Activated naive CD8-positive, alpha-beta T cell treated with anti-CD3 and anti-CD28 coated beads, Interleukin-2, amount 50 U/mL, for 16 hours (primary cell): ENCODE measurements around the gene PTPRN2.

Experiments used
- DNase-seq: peaks from one replicate; pipeline ENCODE4 v3.0.0-alpha.2; 2020; ENCODE audit warnings: low read depth, low spot score

Gene PTPRN2

DNA sequence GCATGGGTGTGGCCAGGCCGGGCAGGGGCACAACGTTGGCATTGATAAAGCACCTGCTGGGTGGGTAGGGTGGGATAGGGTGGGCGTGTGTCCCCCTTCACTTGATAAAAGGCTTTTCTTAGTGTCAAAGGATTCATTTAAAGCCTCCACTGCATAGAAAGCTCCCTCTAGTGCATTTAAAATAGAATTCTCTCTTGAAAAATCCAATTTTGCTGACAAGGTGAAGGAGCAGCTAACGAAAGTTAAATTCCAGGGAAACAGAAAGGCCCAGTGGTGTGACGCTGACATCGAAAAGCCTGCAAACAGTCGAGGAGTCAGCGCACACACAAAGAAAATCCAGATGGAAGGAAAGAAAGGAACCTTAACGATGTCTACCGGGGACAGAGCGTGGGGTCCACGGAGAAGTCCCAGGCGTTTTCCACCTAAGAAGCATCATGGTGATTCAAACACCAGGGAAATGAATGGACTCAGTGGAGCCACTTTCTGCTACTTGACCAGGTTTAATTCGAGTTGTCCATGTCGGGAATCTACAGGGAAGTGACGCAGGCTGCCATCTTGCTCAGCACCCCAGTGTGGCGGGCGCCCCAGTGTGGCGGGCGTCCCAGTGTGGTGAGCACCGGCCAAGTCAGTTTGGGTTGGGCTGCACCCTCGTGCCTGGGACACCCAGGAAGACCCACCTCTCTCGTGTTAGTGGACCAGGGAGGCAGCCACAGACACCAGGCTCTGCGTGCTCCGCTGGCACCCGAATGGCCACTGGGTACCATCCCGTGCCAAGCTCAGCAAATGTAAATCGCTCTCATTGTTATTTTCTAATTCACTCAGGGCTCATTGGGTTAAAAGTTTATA, 1033.0 kb downstream of the PTPRN2 start:
- no peak for DNase-seq

- DNase-seq: no peak
Measured at GRCh38 chr7:157553256-157553655, 1034.4 kb downstream of the PTPRN2 start.

GRCh38 chr7:157552295-157552993, 1035.2 kb downstream of the PTPRN2 start:
- DNase-seq: no peak

DNA sequence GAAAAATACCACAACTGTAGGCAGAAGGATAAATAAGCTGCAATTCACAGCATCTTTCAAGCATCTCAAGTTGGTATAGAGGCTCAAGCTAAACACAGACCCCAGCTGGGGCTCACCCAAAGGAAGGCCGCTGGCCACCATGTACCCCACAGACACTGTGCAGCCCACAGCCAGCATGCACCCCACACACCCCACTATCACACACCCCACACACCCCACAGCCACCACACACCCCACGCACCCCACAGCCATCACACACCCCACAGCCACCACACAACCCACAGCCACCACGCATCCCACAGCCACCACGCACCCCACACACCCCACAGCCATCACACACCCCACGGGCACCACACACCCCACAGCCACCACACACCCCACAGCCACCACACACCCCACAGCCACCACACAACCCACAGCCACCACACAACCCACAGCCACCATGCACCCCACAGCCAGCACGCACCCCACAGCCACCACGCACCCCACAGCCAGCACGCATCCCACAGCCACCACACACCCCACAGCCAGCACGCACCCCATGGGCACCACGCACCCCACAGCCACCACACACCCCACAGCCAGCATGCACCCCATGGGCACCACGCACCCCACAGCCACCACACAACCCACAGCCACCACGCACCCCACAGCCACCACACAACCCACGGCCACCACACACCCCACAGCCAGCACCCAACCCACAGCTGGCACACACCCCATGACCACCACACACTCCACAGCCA, 1036.1 kb downstream of the PTPRN2 start:
- DNase-seq: no peak

GRCh38 chr7:157550300-157551275, 1037.0 kb downstream of the PTPRN2 start:
- no peak for DNase-seq

DNA sequence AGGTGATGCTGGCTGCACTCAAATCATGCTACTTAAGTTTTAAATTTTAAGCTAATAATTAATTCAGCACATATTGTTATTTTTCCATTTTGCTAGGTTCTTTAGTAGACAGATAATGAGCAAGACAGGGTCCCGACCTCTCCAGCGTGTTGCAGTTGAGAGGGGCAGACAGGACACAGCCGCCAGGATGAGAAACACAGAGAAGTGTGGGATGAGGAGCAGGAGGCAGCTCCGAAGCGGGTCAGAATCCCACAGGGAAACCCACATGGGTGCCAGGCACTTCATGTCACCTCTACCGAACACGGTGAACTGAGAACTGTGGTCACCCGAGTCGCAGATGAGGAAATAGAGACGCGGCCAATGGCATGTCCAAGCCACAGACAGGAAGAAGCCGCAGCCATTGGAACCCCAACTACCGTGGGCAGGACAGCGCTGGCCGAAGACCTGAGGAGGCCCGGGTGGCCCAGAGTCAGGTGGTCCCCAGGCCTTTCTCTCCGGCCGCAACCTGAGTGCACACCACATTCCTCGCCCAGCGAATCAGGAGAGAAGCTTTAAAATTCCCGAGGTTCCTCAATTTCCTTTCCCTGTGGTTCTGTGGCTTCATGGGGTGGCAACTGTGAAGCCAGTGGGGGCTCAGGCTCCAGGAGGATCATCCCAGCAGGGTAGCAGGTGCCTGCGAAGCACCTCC, 1037.9 kb downstream of the PTPRN2 start:
- DNase-seq: no peak

DNA sequence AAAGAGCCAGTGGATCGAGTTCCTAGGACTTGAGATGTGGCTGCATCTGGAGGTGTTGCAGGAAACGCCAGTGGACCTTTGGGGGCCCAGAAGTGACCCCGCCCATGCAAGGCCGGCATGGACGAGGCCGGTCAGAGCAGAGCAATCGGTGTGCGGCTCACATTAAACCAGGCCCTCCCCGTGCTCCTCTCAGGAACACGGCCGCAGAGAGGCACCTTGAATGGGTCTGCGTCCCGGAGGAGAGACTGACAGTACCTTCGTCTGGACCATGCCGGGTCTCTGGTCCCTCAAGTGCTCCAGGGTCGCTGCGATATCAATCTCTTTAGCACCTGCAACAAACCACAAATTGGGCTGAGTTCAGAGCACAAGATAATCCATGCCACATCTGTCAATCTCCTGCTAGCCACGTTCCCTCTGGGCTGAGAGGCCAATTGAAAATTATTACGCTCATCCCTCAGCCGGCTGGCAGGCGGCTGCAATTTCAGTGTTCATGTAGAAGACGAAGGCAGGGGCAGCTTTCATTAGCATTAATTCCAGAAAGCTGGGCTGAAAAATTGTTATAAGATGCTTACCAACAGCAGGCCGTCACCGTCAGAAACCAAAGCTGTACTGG, 1038.8 kb downstream of the PTPRN2 start:
- DNase-seq: no peak

DNA sequence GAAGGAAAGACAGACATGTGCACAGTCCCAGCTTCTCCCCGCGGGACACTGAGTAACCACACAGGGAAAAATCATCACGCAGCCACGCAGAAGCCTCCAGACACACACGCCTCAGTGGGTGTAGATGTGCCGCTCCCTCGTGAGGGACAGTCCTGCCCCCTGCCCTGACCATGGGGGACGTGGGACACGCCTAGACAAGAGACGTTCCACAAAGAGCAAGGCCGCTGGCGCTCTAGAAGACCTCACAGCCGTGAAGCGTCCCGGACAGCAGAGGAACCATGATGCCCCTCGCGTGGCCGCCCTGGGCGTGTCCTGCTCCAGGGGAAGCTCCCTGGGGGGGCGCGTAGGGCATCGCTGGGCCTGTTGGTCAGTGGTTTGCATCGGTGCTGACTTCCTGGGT, 1040.0 kb downstream of the PTPRN2 start:
- no peak for DNase-seq

GRCh38 chr7:157547102-157547501, 1040.5 kb downstream of the PTPRN2 start:
- DNase-seq: no peak

GRCh38 chr7:157545681-157546060, 1042.0 kb downstream of the PTPRN2 start:
- DNase-seq: no peak

GRCh38 chr7:157544980-157545680, 1042.5 kb downstream of the PTPRN2 start:
- DNase-seq: no peak

DNA sequence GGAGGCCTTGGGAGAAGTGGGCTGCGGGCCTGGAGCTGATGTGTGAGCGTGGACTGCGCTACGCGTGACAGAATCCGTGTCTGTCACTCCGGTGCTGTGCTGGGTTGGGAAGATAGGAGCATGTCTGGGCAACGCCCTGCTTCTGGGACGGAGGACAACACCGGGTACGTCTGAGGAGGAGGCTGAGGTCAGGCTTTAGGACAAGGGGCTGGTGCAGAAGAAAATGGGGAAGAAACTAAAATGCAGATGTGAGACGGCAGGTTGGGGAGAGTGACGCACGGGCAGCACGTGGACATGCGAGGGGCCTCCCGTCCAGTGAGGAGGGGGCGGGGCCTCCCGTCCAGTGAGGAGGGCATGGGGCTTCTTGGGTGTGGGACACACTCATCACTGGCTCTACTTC, 1043.4 kb downstream of the PTPRN2 start:
- no peak for DNase-seq

DNA sequence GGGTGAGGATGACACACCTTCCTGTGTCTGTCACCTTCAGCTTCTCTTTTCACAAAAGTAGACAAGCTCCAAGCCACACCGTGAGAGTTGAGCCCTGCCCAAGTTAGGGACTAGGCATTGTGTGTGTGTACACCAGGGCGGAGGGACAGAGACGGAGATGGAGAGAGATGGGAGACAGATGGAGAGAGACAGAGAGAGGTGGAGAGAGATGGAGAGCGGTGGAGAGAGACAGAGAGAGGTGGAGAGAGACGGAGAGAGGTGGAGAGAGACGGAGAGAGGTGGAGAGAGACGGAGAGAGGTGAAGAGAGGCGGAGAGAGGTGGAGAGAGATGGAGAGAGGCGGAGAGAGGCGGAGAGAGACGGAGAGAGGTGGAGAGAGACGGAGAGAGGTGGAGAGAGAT, 1043.8 kb downstream of the PTPRN2 start:
- DNase-seq: no peak

GRCh38 chr7:157543276-157543675, 1044.3 kb downstream of the PTPRN2 start:
- no peak for DNase-seq

- no peak for DNase-seq
Measured at GRCh38 chr7:157542068-157543021, 1045.3 kb downstream of the PTPRN2 start.

GRCh38 chr7:157541295-157542067, 1046.1 kb downstream of the PTPRN2 start:
- DNase-seq: no peak

DNA sequence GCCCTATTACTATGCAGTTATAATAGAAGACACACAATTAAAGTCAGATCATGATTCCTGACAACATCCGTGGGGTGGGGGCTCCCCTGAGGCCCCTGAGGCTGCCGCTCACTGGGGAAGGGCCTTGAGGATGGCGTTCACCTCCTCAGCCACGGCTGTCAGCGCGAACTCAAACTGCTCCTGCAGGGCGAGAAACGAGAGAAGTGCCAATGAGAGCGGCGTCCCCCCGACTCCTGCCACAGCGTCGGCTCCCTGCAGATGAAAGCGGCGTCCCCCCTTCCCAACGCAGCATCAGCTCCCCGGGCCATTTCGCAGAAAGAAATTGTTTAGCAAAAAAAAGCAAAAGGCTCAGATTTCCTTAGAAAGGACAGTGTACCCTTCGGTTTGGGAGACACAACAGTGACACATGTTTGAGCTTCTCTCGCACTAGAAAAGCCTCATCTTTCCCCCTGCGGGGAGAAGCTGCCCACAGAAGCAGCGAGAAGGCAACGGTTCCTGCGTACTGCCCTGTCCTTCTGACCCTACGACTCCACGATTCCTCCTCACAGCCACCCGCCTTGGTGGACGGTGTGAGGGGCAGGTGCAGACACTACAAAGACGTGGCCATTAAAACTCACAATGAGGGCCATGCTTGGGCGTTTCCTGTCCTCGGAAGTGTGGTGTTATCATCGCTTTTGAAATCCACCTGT, 1046.9 kb downstream of the PTPRN2 start:
- DNase-seq: no peak
